HepG2 (cell line): Measurements from ENCODE around the gene TRPM1. TPM values are rescaled to one million over a fixed set of nuclear protein-coding genes. Genes with fewer than 3 reads are reported as not detected.

Experiments used
- ZNF383 ChIP-seq: sonication (generic); formaldehyde crosslinking; IDR thresholded peaks from 2 replicates; pipeline ENCODE4 v1.4.0; 2020; ENCODE audit warnings: missing genetic modification reagents, mild to moderate bottlenecking, borderline replicate concordance
- ZNF652 ChIP-seq: IDR thresholded peaks from 2 replicates; pipeline ENCODE4 v1.6.1; 2016; ENCODE audit warnings: low read depth, borderline replicate concordance
- polyA plus RNA-seq, 8 experiments: library from polyadenylated mRNA; depleted of rRNA in 3 of 8; stranded (reverse) in 7 of 8; unstranded in 1 of 8; fragments of >200 nt; fragmentation: Illumina TruSeq in 4 of 8; extraction: Trizol in 4 of 8; gene quantifications; 2 replicates each; pipeline versions ENCODE4 v1.2.1 to v1.2.3, GENCODE V29; 2011 to 2016; ENCODE audit warnings: low read depth in 4 of 8, missing spikeins in 1 of 8, mixed read lengths in 1 of 8; ENCODE audit not compliant: insufficient read depth in 1 of 8
- total RNA-seq, 5 experiments: library from RNA; depleted of rRNA; stranded (reverse); fragments of >200 nt; fragmentation: Illumina TruSeq; extraction: Trizol; gene quantifications; 2 replicates each; pipeline ENCODE4 v1.2.3, GENCODE V29; 2016; ENCODE audit warnings: low read depth in 1 of 5
- TF ChIP-seq, protein P1 (sequence below): IDR thresholded peaks from 2 replicates; pipeline ENCODE4 v1.6.1; 2016; ENCODE audit warnings: low read depth, missing genetic modification reagents, missing compliant biosample characterization
- TF ChIP-seq, protein P2 (sequence below): sonication (generic); formaldehyde crosslinking; conservative IDR thresholded peaks from 2 replicates; pipeline ENCODE4 v1.4.0; 2020; ENCODE audit warnings: missing genetic modification reagents
- TF ChIP-seq, protein P3 (sequence below): IDR thresholded peaks from 2 replicates; pipeline ENCODE4 v1.6.1; 2016
- TF ChIP-seq, protein P4 (sequence below): sonication (generic); formaldehyde crosslinking; IDR thresholded peaks from 2 replicates; pipeline ENCODE4 v1.5.0; 2020; ENCODE audit warnings: missing genetic modification reagents, mild to moderate bottlenecking, borderline replicate concordance

Gene TRPM1
- total and polyA plus RNA-seq, 2 of the 13 experiments (the other 11 are each of a cell fraction or from before 2014, with no cell fraction given): not detected

DNA sequence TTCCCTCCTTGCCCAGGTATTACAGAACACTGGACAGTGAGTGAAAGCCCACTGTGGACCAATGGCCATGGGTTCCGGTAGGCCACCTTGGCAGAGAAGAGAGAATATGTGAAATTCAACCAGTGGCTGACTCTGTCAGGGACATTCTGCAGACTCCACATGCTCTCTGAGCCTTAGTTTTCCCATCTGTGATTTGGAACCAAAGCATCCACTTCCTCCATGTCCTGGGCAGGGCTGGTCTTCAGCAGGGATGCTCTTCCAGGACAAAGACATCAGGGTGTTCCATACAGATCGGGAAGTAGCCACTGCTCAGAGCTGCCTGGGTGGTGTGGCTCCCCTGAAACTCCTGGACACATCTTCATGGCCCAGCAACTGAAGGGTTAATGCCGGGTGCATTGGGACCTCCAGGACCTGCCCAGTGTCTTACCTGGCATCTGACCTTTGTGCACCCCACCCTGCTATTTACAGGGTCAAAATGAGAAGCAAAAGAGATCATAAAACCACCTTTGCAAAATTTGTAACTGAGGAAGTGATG, 28.3 kb upstream of the TRPM1 start (continued):
- TF ChIP-seq, protein P1, sequence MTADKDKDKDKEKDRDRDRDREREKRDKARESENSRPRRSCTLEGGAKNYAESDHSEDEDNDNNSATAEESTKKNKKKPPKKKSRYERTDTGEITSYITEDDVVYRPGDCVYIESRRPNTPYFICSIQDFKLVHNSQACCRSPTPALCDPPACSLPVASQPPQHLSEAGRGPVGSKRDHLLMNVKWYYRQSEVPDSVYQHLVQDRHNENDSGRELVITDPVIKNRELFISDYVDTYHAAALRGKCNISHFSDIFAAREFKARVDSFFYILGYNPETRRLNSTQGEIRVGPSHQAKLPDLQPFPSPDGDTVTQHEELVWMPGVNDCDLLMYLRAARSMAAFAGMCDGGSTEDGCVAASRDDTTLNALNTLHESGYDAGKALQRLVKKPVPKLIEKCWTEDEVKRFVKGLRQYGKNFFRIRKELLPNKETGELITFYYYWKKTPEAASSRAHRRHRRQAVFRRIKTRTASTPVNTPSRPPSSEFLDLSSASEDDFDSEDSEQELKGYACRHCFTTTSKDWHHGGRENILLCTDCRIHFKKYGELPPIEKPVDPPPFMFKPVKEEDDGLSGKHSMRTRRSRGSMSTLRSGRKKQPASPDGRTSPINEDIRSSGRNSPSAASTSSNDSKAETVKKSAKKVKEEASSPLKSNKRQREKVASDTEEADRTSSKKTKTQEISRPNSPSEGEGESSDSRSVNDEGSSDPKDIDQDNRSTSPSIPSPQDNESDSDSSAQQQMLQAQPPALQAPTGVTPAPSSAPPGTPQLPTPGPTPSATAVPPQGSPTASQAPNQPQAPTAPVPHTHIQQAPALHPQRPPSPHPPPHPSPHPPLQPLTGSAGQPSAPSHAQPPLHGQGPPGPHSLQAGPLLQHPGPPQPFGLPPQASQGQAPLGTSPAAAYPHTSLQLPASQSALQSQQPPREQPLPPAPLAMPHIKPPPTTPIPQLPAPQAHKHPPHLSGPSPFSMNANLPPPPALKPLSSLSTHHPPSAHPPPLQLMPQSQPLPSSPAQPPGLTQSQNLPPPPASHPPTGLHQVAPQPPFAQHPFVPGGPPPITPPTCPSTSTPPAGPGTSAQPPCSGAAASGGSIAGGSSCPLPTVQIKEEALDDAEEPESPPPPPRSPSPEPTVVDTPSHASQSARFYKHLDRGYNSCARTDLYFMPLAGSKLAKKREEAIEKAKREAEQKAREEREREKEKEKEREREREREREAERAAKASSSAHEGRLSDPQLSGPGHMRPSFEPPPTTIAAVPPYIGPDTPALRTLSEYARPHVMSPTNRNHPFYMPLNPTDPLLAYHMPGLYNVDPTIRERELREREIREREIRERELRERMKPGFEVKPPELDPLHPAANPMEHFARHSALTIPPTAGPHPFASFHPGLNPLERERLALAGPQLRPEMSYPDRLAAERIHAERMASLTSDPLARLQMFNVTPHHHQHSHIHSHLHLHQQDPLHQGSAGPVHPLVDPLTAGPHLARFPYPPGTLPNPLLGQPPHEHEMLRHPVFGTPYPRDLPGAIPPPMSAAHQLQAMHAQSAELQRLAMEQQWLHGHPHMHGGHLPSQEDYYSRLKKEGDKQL: no peak
- TF ChIP-seq ZNF383 (CRISPR knock-in tag) (no peak), ZNF652 (CRISPR knock-in tag) (peak; percentile 72)
- TF ChIP-seq, protein P2, sequence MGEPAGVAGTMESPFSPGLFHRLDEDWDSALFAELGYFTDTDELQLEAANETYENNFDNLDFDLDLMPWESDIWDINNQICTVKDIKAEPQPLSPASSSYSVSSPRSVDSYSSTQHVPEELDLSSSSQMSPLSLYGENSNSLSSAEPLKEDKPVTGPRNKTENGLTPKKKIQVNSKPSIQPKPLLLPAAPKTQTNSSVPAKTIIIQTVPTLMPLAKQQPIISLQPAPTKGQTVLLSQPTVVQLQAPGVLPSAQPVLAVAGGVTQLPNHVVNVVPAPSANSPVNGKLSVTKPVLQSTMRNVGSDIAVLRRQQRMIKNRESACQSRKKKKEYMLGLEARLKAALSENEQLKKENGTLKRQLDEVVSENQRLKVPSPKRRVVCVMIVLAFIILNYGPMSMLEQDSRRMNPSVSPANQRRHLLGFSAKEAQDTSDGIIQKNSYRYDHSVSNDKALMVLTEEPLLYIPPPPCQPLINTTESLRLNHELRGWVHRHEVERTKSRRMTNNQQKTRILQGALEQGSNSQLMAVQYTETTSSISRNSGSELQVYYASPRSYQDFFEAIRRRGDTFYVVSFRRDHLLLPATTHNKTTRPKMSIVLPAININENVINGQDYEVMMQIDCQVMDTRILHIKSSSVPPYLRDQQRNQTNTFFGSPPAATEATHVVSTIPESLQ: no peak
- TF ChIP-seq, protein P3, sequence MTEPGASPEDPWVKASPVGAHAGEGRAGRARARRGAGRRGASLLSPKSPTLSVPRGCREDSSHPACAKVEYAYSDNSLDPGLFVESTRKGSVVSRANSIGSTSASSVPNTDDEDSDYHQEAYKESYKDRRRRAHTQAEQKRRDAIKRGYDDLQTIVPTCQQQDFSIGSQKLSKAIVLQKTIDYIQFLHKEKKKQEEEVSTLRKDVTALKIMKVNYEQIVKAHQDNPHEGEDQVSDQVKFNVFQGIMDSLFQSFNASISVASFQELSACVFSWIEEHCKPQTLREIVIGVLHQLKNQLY: no peak
- TF ChIP-seq, protein P4, sequence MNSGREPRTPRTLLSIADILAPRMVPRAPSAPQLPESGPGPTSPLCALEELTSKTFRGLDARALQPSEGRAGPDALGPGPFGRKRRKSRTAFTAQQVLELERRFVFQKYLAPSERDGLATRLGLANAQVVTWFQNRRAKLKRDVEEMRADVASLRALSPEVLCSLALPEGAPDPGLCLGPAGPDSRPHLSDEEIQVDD: no peak
